IMR-90 (cell line): Measurements from ENCODE around the gene PBLD. TPM values are rescaled to one million over a fixed set of nuclear protein-coding genes. Genes with fewer than 3 reads are reported as not detected.
A peak's percentile ranks its signal among the peaks of the same experiment; 100 is the strongest.

Experiments
- ATAC-seq: fragments of 200-7000 bp; cut with Tn5 transposase; 2 replicates; pipeline ENCODE4 v1.9.1; 2020; ENCODE audit warnings: low read depth, mild to moderate bottlenecking, moderate library complexity
- BruUV-seq: library from RNA; stranded (reverse); fragments of 400-500 nt; replicated peaks from 2 replicates; lab custom pipeline; 2021; lab: Mats Ljungman, UMichigan
- CTCF ChIA-PET: fragments of 300-600 bp; formaldehyde crosslinking; extraction: SDS; loops from one replicate; lab custom pipeline; 2021; ENCODE audit warnings: antibody characterized with exemption; lab: Yijun Ruan, JAX
- POLR2A ChIA-PET: fragments of 300-600 bp; sonication (Branson Sonifier 250); formaldehyde crosslinking; loops from one replicate; lab custom pipeline; 2022; ENCODE audit warnings: antibody characterized with exemption; ENCODE audit not compliant: unreplicated experiment; lab: Charles Lee
- DNase-seq: peaks from one replicate; pipeline ENCODE4 v3.0.0; 2013
- H2AFZ ChIP-seq: replicated peaks from 2 replicates; pipeline ENCODE3; 2013; ENCODE audit warnings: low read length, mild to moderate bottlenecking; ENCODE audit not compliant: poor library complexity
- H2AK5ac ChIP-seq: 2 replicates; pipeline ENCODE4 v1.6.1; 2013; ENCODE audit warnings: low read depth, low read length, inconsistent platforms
- H2AK9ac ChIP-seq: replicated peaks from 2 replicates; pipeline ENCODE3; 2013; ENCODE audit warnings: mild to moderate bottlenecking, low read depth, low read length, moderate library complexity; ENCODE audit not compliant: poor library complexity
- H2BK120ac ChIP-seq: 2 replicates; pipeline ENCODE4 v1.6.1; 2013; ENCODE audit warnings: low read depth, low read length, inconsistent platforms
- H2BK15ac ChIP-seq: 3 replicates; pipeline ENCODE4 v1.6.1; 2013; ENCODE audit warnings: low read depth, low read length, inconsistent platforms
- H2BK20ac ChIP-seq: 2 replicates; pipeline ENCODE4 v1.6.1; 2013; ENCODE audit warnings: low read depth, mild to moderate bottlenecking, inconsistent platforms, low read length, moderate library complexity
- H2BK5ac ChIP-seq: 2 replicates; pipeline ENCODE4 v1.6.1; 2013; ENCODE audit warnings: mild to moderate bottlenecking, low read depth, low read length, inconsistent platforms; ENCODE audit not compliant: poor library complexity, severe bottlenecking
- H3K14ac ChIP-seq: replicated peaks from 2 replicates; pipeline ENCODE4 v1.6.1; 2013; ENCODE audit warnings: low read depth, low read length, inconsistent platforms
- H3K18ac ChIP-seq: 2 replicates; pipeline ENCODE4 v1.6.1; 2013; ENCODE audit warnings: low read depth, low read length, control low read depth
- H3K23ac ChIP-seq: 2 replicates; pipeline ENCODE4 v1.6.1; 2013; ENCODE audit warnings: low read depth, low read length, inconsistent platforms
- H3K27ac ChIP-seq: 2 replicates; pipeline ENCODE4 v1.5.1; 2013; ENCODE audit warnings: mild to moderate bottlenecking, control low read depth, low read length; ENCODE audit not compliant: insufficient read depth
- H3K27me3 ChIP-seq: 2 replicates; pipeline ENCODE4 v1.6.1; 2013; ENCODE audit warnings: low read length; ENCODE audit not compliant: control insufficient read depth, insufficient read depth
- H3K36me3 ChIP-seq: 2 replicates; pipeline ENCODE4 v1.6.1; 2013; ENCODE audit warnings: low read length, mixed read lengths; ENCODE audit not compliant: control insufficient read depth, insufficient read depth
- H3K4ac ChIP-seq: 2 replicates; pipeline ENCODE4 v1.6.1; 2013; ENCODE audit warnings: low read depth, low read length, inconsistent platforms
- H3K4me1 ChIP-seq: 2 replicates; pipeline ENCODE4 v1.6.1; 2013; ENCODE audit warnings: low read length, mixed read lengths; ENCODE audit not compliant: control insufficient read depth, insufficient read depth
- H3K4me2 ChIP-seq: 2 replicates; pipeline ENCODE4 v1.6.1; 2013; ENCODE audit warnings: low read depth, mild to moderate bottlenecking, control low read depth, low read length, moderate library complexity
- H3K4me3 ChIP-seq: 2 replicates; pipeline ENCODE4 v1.5.1; 2013; ENCODE audit warnings: low read depth, mild to moderate bottlenecking, control low read depth, low read length, moderate library complexity; ENCODE audit not compliant: insufficient read depth
- H3K56ac ChIP-seq: 2 replicates; pipeline ENCODE4 v1.6.1; 2013; ENCODE audit warnings: low read length, inconsistent platforms; ENCODE audit not compliant: insufficient read depth; ENCODE audit errors: extremely low read depth
- H3K79me1 ChIP-seq, 2 experiments: 2 replicates each; pipeline ENCODE4 v1.6.1; 2013; ENCODE audit warnings: low read length in 2 of 2, inconsistent platforms in 1 of 2, low read depth in 1 of 2
- H3K9ac ChIP-seq: 2 replicates; pipeline ENCODE4 v1.6.1; 2013; ENCODE audit warnings: low read depth, low read length, control low read depth
- H3K9me1 ChIP-seq: 2 replicates; pipeline ENCODE4 v1.6.1; 2013; ENCODE audit warnings: low read length, inconsistent platforms; ENCODE audit not compliant: insufficient read depth
- H3K9me3 ChIP-seq: 2 replicates; pipeline ENCODE4 v1.6.1; 2013; ENCODE audit warnings: low read length; ENCODE audit not compliant: control insufficient read depth, insufficient read depth
- H4K20me1 ChIP-seq: 2 replicates; pipeline ENCODE4 v1.6.1; 2013; ENCODE audit warnings: low read length, inconsistent platforms; ENCODE audit not compliant: insufficient read depth
- H4K5ac ChIP-seq: 2 replicates; pipeline ENCODE4 v1.6.1; 2013; ENCODE audit warnings: mild to moderate bottlenecking, low read depth, low read length, control low read depth
- H4K8ac ChIP-seq, 2 experiments: 2 replicates each; pipeline ENCODE4 v1.6.1; 2013; ENCODE audit warnings: low read depth in 2 of 2, low read length in 2 of 2, control low read depth in 1 of 2, inconsistent platforms in 1 of 2
- H4K91ac ChIP-seq: 2 replicates; pipeline ENCODE4 v1.6.1; 2013; ENCODE audit warnings: low read depth, low read length, inconsistent platforms; ENCODE audit not compliant: insufficient read depth
- BHLHE40 ChIP-seq: fragments of 150-350 bp; IDR thresholded peaks from 2 replicates; pipeline ENCODE4 v1.6.1; 2016; ENCODE audit warnings: mild to moderate bottlenecking, low read depth, low read length
- CEBPB ChIP-seq: IDR thresholded peaks from 2 replicates; pipeline ENCODE4 v1.6.1; 2012; ENCODE audit warnings: low read depth, low read length, improper control_type of control experiment
- CHD1 ChIP-seq: IDR thresholded peaks from 2 replicates; pipeline ENCODE4 v1.6.1; 2012; ENCODE audit warnings: low read depth, low read length, improper control_type of control experiment
- FOS ChIP-seq: fragments of 150-350 bp; IDR thresholded peaks from 2 replicates; pipeline ENCODE4 v1.6.1; 2016; ENCODE audit warnings: low read depth, low read length
- MAFK ChIP-seq: IDR thresholded peaks from 2 replicates; pipeline ENCODE4 v1.6.1; 2012; ENCODE audit warnings: low read depth, low read length, improper control_type of control experiment
- MXI1 ChIP-seq: IDR thresholded peaks from 2 replicates; pipeline ENCODE4 v1.6.1; 2012; ENCODE audit warnings: low read depth, mild to moderate bottlenecking, low read length, moderate library complexity, borderline replicate concordance
- POLR2A ChIP-seq: IDR thresholded peaks from 2 replicates; pipeline ENCODE4 v1.6.1; 2012; ENCODE audit warnings: mild to moderate bottlenecking, low read depth, low read length
- RAD21 ChIP-seq: IDR thresholded peaks from 2 replicates; pipeline ENCODE4 v1.6.1; 2012; ENCODE audit warnings: low read length, improper control_type of control experiment
- RCOR1 ChIP-seq: IDR thresholded peaks from 2 replicates; pipeline ENCODE4 v1.6.1; 2012; ENCODE audit warnings: mild to moderate bottlenecking, low read length, improper control_type of control experiment; ENCODE audit not compliant: insufficient replicate concordance
- SMC3 ChIP-seq: fragments of 150-350 bp; IDR thresholded peaks from 2 replicates; pipeline ENCODE4 v1.6.1; 2016; ENCODE audit warnings: low read depth, mild to moderate bottlenecking, antibody characterized with exemption, low read length, moderate library complexity
- whole genome bisulfite sequencing, 2 experiments: methylation state at CpG; one replicate each; pipeline versions ENCODE4 v1.1.5 to v1.1.7; 2013; ENCODE audit warnings: missing lambda C conversion rate in 2 of 2; ENCODE audit not compliant: insufficient read length in 1 of 2; ENCODE audit errors: extremely low coverage in 2 of 2; 5-methylcytosine and 5-hydroxymethylcytosine counted together
- dilution Hi-C: fragments of 300-500 bp; cut with HindIII; formaldehyde crosslinking; loops from one replicate; pipeline ENCODE4 v1.14.3; 2018; ENCODE audit warnings: low sequenced_read_pairs; ENCODE audit not compliant: unreplicated experiment
- in situ Hi-C: fragments of 300-500 bp; cut with MboI; formaldehyde crosslinking; loops from 3 replicates; pipeline ENCODE4 v1.14.3; 2019; ENCODE audit warnings: low sequenced_read_pairs, inconsistent platforms, mixed read lengths
- intact Hi-C: fragments of 100-400 bp; cut with micrococcal nuclease; formaldehyde crosslinking; loops from 2 replicates; pipeline ENCODE4 v1.10.0; 2022
- polyA plus RNA-seq, 3 experiments: library from polyadenylated mRNA; depleted of rRNA; stranded (reverse); fragments of >200 nt; gene quantifications; 2 replicates each; pipeline ENCODE4 v1.2.3, GENCODE V29; 2012; ENCODE audit warnings: low replicate concordance in 1 of 3
- total RNA-seq: library from RNA; depleted of rRNA; stranded (reverse); fragments of >200 nt; gene quantifications from 2 replicates; pipeline ENCODE4 v1.2.3, GENCODE V29; 2012
- TF ChIP-seq, protein P1 (sequence below): fragments of 150-350 bp; IDR thresholded peaks from 2 replicates; pipeline ENCODE4 v1.6.1; 2016; ENCODE audit warnings: low read depth, mild to moderate bottlenecking, low read length, moderate library complexity, borderline replicate concordance
- TF ChIP-seq, protein P2 (sequence below): conservative IDR thresholded peaks from 2 replicates; pipeline ENCODE4 v1.5.1; 2012; ENCODE audit warnings: mild to moderate bottlenecking, low read depth, low read length, improper control_type of control experiment
- TF ChIP-seq, protein P3 (sequence below): fragments of 150-350 bp; IDR thresholded peaks from 2 replicates; pipeline ENCODE4 v1.6.1; 2017; ENCODE audit warnings: mild to moderate bottlenecking, antibody characterized with exemption, low read length, low read depth

PBLD gene
- total and polyA plus RNA-seq, 2 of the 4 experiments (the other 2 are of a cell fraction): 3.3 to 5.7 TPM

- TF ChIP-seq, protein P1, sequence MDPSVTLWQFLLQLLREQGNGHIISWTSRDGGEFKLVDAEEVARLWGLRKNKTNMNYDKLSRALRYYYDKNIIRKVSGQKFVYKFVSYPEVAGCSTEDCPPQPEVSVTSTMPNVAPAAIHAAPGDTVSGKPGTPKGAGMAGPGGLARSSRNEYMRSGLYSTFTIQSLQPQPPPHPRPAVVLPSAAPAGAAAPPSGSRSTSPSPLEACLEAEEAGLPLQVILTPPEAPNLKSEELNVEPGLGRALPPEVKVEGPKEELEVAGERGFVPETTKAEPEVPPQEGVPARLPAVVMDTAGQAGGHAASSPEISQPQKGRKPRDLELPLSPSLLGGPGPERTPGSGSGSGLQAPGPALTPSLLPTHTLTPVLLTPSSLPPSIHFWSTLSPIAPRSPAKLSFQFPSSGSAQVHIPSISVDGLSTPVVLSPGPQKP: no peak
- TF ChIP-seq RAD21: no peak
- TF ChIP-seq BHLHE40: no peak
These were observed 1.8 kb downstream of the PBLD start (continued) for GRCh38 chr10:68330852-68331454.

- intact Hi-C loops: no loop called here
- peaks cover 4 to 25% of the 10 kb centered on the region in 2 experiments; a peak in 3 of 4 replicates for H3K79me1 ChIP-seq
- DNase-seq (no peak), ATAC-seq (no peak)
- H3K4me2 ChIP-seq: peak overlapping the region; percentile 5; the same call in 1 of the 2 replicates
- in situ Hi-C loops: no loop called here
- H2BK5ac ChIP-seq: peak overlapping the region; percentile 87
- H3K14ac ChIP-seq: peak overlapping the region; percentile 80
- H3K36me3 ChIP-seq: no peaks in the 10 kb centered on the region
- peak overlapping the region; percentile 43; the same call in 1 of the 2 replicates for H3K4ac ChIP-seq
- H2AK9ac ChIP-seq: no peak overlapping the region
- H3K4me1 ChIP-seq: peaks cover 10% of the 10 kb centered on the region
- peak overlapping the region; percentile 76 for H3K23ac ChIP-seq
- POLR2A ChIA-PET: no interaction called here
- H3K9ac ChIP-seq: no peak overlapping the region
- H3K18ac ChIP-seq: peak overlapping the region; percentile 18; the same call in 1 of the 2 replicates
- H4K8ac ChIP-seq: peak overlapping the region in 1 of 2 experiments; percentile 83; a peak in 2 of 4 replicates
- H3K56ac ChIP-seq: no peak overlapping the region
- CTCF ChIA-PET: interaction anchor here (0.5 to 0.7 kb wide), 3 partner anchors 27 to 453 kb away, joined by 3 read pairs; no protein-coding TSS in a partner anchor
- 0 out of 2 replicates have a peak overlapping the region, but pooled peaks have one; percentile 19 for H3K27ac ChIP-seq
- H2AK5ac ChIP-seq: no peak overlapping the region
- no peak overlapping the region for H2BK15ac ChIP-seq
- no CpG with 5 or more reads among the region's 1 CpG for WGBS, 2 experiments
- peaks cover 20% of the 10 kb centered on the region; the same call in 1 of the 2 replicates for H4K20me1 ChIP-seq
- peak overlapping the region; percentile 69 for H2BK120ac ChIP-seq
- no peaks in the 10 kb centered on the region for H3K27me3 ChIP-seq
- dilution Hi-C loops: no loop called here
- peak overlapping the region; percentile 76; the same call in 1 of the 2 replicates for H2BK20ac ChIP-seq
- no peaks in the 10 kb centered on the region for H3K9me3 ChIP-seq
- H3K4me3 ChIP-seq: no peak overlapping the region
- peak overlapping the region; percentile 21; the same call in 1 of the 2 replicates for H4K5ac ChIP-seq
- H2AFZ ChIP-seq: no peak overlapping the region
- no TSS peak for BruUV-seq
- H4K91ac ChIP-seq: peak overlapping the region; percentile 12; the same call in 1 of the 2 replicates
- H3K9me1 ChIP-seq: peaks cover 4% of the 10 kb centered on the region; the same call in 1 of the 2 replicates
- TF ChIP-seq RCOR1: no peak
- TF ChIP-seq SMC3: no peak
- TF ChIP-seq BHLHE40: no peak
- TF ChIP-seq, protein P2, sequence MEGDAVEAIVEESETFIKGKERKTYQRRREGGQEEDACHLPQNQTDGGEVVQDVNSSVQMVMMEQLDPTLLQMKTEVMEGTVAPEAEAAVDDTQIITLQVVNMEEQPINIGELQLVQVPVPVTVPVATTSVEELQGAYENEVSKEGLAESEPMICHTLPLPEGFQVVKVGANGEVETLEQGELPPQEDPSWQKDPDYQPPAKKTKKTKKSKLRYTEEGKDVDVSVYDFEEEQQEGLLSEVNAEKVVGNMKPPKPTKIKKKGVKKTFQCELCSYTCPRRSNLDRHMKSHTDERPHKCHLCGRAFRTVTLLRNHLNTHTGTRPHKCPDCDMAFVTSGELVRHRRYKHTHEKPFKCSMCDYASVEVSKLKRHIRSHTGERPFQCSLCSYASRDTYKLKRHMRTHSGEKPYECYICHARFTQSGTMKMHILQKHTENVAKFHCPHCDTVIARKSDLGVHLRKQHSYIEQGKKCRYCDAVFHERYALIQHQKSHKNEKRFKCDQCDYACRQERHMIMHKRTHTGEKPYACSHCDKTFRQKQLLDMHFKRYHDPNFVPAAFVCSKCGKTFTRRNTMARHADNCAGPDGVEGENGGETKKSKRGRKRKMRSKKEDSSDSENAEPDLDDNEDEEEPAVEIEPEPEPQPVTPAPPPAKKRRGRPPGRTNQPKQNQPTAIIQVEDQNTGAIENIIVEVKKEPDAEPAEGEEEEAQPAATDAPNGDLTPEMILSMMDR: no peak
- no peak for TF ChIP-seq CHD1
- no peak for TF ChIP-seq CEBPB
- TF ChIP-seq MXI1: no peak
- TF ChIP-seq FOS: no peak
- TF ChIP-seq POLR2A: no peak
- TF ChIP-seq MAFK: no peak
- TF ChIP-seq, protein P3, sequence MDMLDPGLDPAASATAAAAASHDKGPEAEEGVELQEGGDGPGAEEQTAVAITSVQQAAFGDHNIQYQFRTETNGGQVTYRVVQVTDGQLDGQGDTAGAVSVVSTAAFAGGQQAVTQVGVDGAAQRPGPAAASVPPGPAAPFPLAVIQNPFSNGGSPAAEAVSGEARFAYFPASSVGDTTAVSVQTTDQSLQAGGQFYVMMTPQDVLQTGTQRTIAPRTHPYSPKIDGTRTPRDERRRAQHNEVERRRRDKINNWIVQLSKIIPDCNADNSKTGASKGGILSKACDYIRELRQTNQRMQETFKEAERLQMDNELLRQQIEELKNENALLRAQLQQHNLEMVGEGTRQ: no peak
These were observed 3.2 kb downstream of the PBLD start for GRCh38 chr10:68329506-68329861.
